ENCODE measurements around the gene KLF3. TPM values are rescaled to one million over a fixed set of nuclear protein-coding genes. Genes with fewer than 3 reads are reported as not detected.
"Not testable (repeated sequence)": the region's sequence is repeated elsewhere in the genome, so short reads cannot be mapped to it uniquely, and the experiment has no call there.

Gene KLF3
- 10 to 100 TPM; 91.7 to 95.2 TPM for total RNA-seq
- total RNA-seq = 79.7 to 96.6 reads per million in 2 donors

- no peaks in the 10 kb centered on the region for H3K9me3 ChIP-seq (ENCODE audit: control insufficient read depth, low read length, poor library complexity, severe bottlenecking)
- Mint-ChIP-seq H3K36me3 (ENCODE audit: low read depth) (peaks cover 3% of the 10 kb centered on the region), H3K4me1 (peaks cover 34% of the 10 kb centered on the region), H3K27ac (peak within 1 kb of the TSS; percentile 95), H3K4me3 (peak within 1 kb of the TSS; percentile 97), H3K27me3 (no peaks in the 10 kb centered on the region)
- ATAC-seq (peak; percentile 82), DNase-seq (peak; percentile 89 to 95 (median 93))
Observed at GRCh38 chr4:38663801-38664705, at the start of gene KLF3. Gene KLF3, plus strand, starts transcription at chr4:38664199. Its CDS starts 16,427 bp downstream, at chr4:38680626.

- Mint-ChIP-seq H3K36me3 (ENCODE audit: low read depth) (peaks cover 2% of the 10 kb centered on the region), H3K27me3 (no peaks in the 10 kb centered on the region), H3K27ac (no peak overlapping the region), H3K4me1 (peaks cover 24% of the 10 kb centered on the region), H3K4me3 (no peak overlapping the region)
- DNase-seq (no peak), ATAC-seq (no peak)
- H3K9me3 ChIP-seq (ENCODE audit: control insufficient read depth, low read length, poor library complexity, severe bottlenecking) = no peaks in the 10 kb centered on the region
Observed at GRCh38 chr4:38614231-38614630, 49.8 kb upstream of the KLF3 start.

- DNase-seq (no peak), ATAC-seq (no peak)
- H3K36me3 Mint-ChIP-seq (ENCODE audit: low read depth) = no peaks in the 10 kb centered on the region
- H3K4me3 Mint-ChIP-seq = peak overlapping the region; percentile 49
- H3K4me1 Mint-ChIP-seq = peaks cover 16% of the 10 kb centered on the region
- H3K27me3 Mint-ChIP-seq = no peaks in the 10 kb centered on the region
- no peaks in the 10 kb centered on the region for H3K9me3 ChIP-seq (ENCODE audit: control insufficient read depth, low read length, poor library complexity, severe bottlenecking)
- peak overlapping the region; percentile 12 for H3K27ac Mint-ChIP-seq
Observed at GRCh38 chr4:38615847-38616246, 48.2 kb upstream of the KLF3 start.

- peaks cover 13% of the 10 kb centered on the region for H3K4me1 Mint-ChIP-seq
- H3K27ac Mint-ChIP-seq = no peak overlapping the region
Observed at GRCh38 chr4:38618505-38618904, 45.5 kb upstream of the KLF3 start.

GRCh38 chr4:38619316-38619715, 44.7 kb upstream of the KLF3 start:
- Mint-ChIP-seq H3K4me3 (no peak overlapping the region), H3K27me3 (no peaks in the 10 kb centered on the region), H3K27ac (no peak overlapping the region), H3K4me1 (peaks cover 12% of the 10 kb centered on the region), H3K36me3 (ENCODE audit: low read depth) (no peaks in the 10 kb centered on the region)
- no peaks in the 10 kb centered on the region for H3K9me3 ChIP-seq (ENCODE audit: control insufficient read depth, low read length, poor library complexity, severe bottlenecking)
- no peak for DNase-seq
- no peak for ATAC-seq

More at GRCh38 chr4:38618505-38618904, 45.5 kb upstream of the KLF3 start:
- no peak for DNase-seq
- ATAC-seq = no peak
- Mint-ChIP-seq H3K36me3 (ENCODE audit: low read depth) (no peaks in the 10 kb centered on the region), H3K27me3 (no peaks in the 10 kb centered on the region), H3K4me3 (no peak overlapping the region)
- H3K9me3 ChIP-seq (ENCODE audit: control insufficient read depth, low read length, poor library complexity, severe bottlenecking) = no peaks in the 10 kb centered on the region

GRCh38 chr4:38620065-38620464, 43.9 kb upstream of the KLF3 start:
- no peaks in the 10 kb centered on the region for H3K27me3 Mint-ChIP-seq
- H3K9me3 ChIP-seq (ENCODE audit: control insufficient read depth, low read length, poor library complexity, severe bottlenecking) = no peaks in the 10 kb centered on the region
- H3K27ac Mint-ChIP-seq = no peak overlapping the region
- ATAC-seq (no peak), DNase-seq (no peak)
- no peak overlapping the region for H3K4me3 Mint-ChIP-seq
- peaks cover 8% of the 10 kb centered on the region for H3K4me1 Mint-ChIP-seq
- H3K36me3 Mint-ChIP-seq (ENCODE audit: low read depth) = no peaks in the 10 kb centered on the region

- Mint-ChIP-seq H3K36me3 (ENCODE audit: low read depth) (no peaks in the 10 kb centered on the region), H3K4me1 (peaks cover 8% of the 10 kb centered on the region), H3K4me3 (no peak overlapping the region), H3K27ac (no peak overlapping the region), H3K27me3 (no peaks in the 10 kb centered on the region)
- H3K9me3 ChIP-seq (ENCODE audit: control insufficient read depth, low read length, poor library complexity, severe bottlenecking) = no peaks in the 10 kb centered on the region
- DNase-seq (no peak), ATAC-seq (no peak)
Observed at GRCh38 chr4:38620527-38621027, 43.4 kb upstream of the KLF3 start.

- H3K27me3 Mint-ChIP-seq = no peaks in the 10 kb centered on the region
- no peak overlapping the region for H3K27ac Mint-ChIP-seq
- no peaks in the 10 kb centered on the region for H3K36me3 Mint-ChIP-seq (ENCODE audit: low read depth)
- peaks cover 5% of the 10 kb centered on the region for H3K4me1 Mint-ChIP-seq
- no peak overlapping the region for H3K4me3 Mint-ChIP-seq
- no peaks in the 10 kb centered on the region for H3K9me3 ChIP-seq (ENCODE audit: control insufficient read depth, low read length, poor library complexity, severe bottlenecking)
- no peak for DNase-seq
- ATAC-seq = peak; percentile 23
Observed at GRCh38 chr4:38621028-38621684, 42.8 kb upstream of the KLF3 start.

GRCh38 chr4:38621831-38622230, 42.2 kb upstream of the KLF3 start:
- H3K27ac Mint-ChIP-seq = no peak overlapping the region

GRCh38 chr4:38622340-38622739, 41.7 kb upstream of the KLF3 start:
- ATAC-seq; H3K27me3 Mint-ChIP-seq; H3K27ac Mint-ChIP-seq; H3K9me3 ChIP-seq (ENCODE audit: control insufficient read depth, low read length, poor library complexity, severe bottlenecking); H3K36me3 Mint-ChIP-seq (ENCODE audit: low read depth); DNase-seq; H3K4me3 Mint-ChIP-seq; H3K4me1 Mint-ChIP-seq: not testable (repeated sequence)

More at GRCh38 chr4:38621831-38622230, 42.2 kb upstream of the KLF3 start:
- Mint-ChIP-seq H3K4me1 (peaks cover 5% of the 10 kb centered on the region), H3K27me3 (no peaks in the 10 kb centered on the region), H3K36me3 (ENCODE audit: low read depth) (no peaks in the 10 kb centered on the region), H3K4me3 (no peak overlapping the region)
- no peaks in the 10 kb centered on the region for H3K9me3 ChIP-seq (ENCODE audit: control insufficient read depth, low read length, poor library complexity, severe bottlenecking)
- DNase-seq = no peak
- no peak for ATAC-seq

- H3K9me3 ChIP-seq (ENCODE audit: control insufficient read depth, low read length, poor library complexity, severe bottlenecking) = no peaks in the 10 kb centered on the region
- Mint-ChIP-seq H3K27me3 (no peaks in the 10 kb centered on the region), H3K4me1 (peaks cover 4% of the 10 kb centered on the region), H3K4me3 (no peak overlapping the region), H3K36me3 (ENCODE audit: low read depth) (no peaks in the 10 kb centered on the region), H3K27ac (no peak overlapping the region)
- DNase-seq (no peak), ATAC-seq (no peak)
Observed at GRCh38 chr4:38623260-38623659, 40.7 kb upstream of the KLF3 start.

GRCh38 chr4:38624311-38624710, 39.7 kb upstream of the KLF3 start:
- Mint-ChIP-seq H3K36me3 (ENCODE audit: low read depth) (no peaks in the 10 kb centered on the region), H3K27ac (no peak overlapping the region), H3K4me1 (peaks cover 4% of the 10 kb centered on the region), H3K27me3 (no peaks in the 10 kb centered on the region), H3K4me3 (no peak overlapping the region)
- H3K9me3 ChIP-seq (ENCODE audit: control insufficient read depth, low read length, poor library complexity, severe bottlenecking) = no peaks in the 10 kb centered on the region
- ATAC-seq (no peak), DNase-seq (no peak)

GRCh38 chr4:38625508-38625907, 38.5 kb upstream of the KLF3 start:
- Mint-ChIP-seq H3K4me3 (no peak overlapping the region), H3K4me1 (peaks cover 4% of the 10 kb centered on the region), H3K36me3 (ENCODE audit: low read depth) (no peaks in the 10 kb centered on the region), H3K27ac (no peak overlapping the region), H3K27me3 (no peaks in the 10 kb centered on the region)
- DNase-seq (no peak), ATAC-seq (no peak)
- no peaks in the 10 kb centered on the region for H3K9me3 ChIP-seq (ENCODE audit: control insufficient read depth, low read length, poor library complexity, severe bottlenecking)

All from T-helper 17 cell (primary cell).